Stimulated activated CD4-positive, alpha-beta T cell treated with anti-CD3 and anti-CD28 coated beads, TNF-alpha, amount 100 ng/mL, for 24 hours (primary cell): Measurements from ENCODE around the gene EML2.
A peak's percentile ranks its signal among the peaks of the same experiment; 100 is the strongest.
"Not testable (repeated sequence)": the region's sequence is repeated elsewhere in the genome, so short reads cannot be mapped to it uniquely, and the experiment has no call there.

Source experiments
- DNase-seq, 3 experiments: peaks; one replicate each; pipeline ENCODE4 v3.0.0-alpha.2; 2020; ENCODE audit warnings: low read depth in 3 of 3

Gene EML2

GRCh38 chr19:45638930-45639729 is at the start of gene EML2:
TSS of gene EML2 (minus strand) at chr19:45639397. CDS start at chr19:45639376, 21 bp downstream.
- peak in 2 of 3 experiments; percentile 31 to 61 for DNase-seq

DNA sequence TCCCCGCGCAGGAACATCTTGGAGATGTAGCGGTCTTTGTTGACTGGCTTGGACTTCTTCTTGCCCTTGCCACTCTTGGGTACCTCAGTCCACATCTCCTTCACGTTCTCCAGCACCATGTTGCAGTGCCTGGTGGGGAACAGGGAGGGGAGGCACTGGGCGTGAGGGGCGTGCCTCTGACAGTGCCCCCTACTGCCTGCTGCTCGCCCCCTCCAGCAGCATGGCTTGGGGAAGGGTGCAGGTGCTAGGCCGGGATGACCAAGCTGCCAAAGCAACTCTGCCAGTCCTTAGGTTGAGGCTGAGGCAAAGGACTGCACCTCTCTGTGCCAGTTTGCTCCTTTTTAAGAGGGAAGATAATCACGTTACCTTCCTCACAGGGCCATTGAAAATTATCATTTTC is 48.4 kb upstream of the EML2 start:
- no peak for DNase-seq

GRCh38 chr19:45685045-45685444 is 45.8 kb upstream of the EML2 start:
- not testable (repeated sequence) for DNase-seq

- DNase-seq = no peak
Observed at GRCh38 chr19:45682908-45683307, 43.7 kb upstream of the EML2 start.

- no peak for DNase-seq
Observed at GRCh38 chr19:45682117-45682516, 42.9 kb upstream of the EML2 start.

GRCh38 chr19:45681391-45682015 is 42.3 kb upstream of the EML2 start:
- DNase-seq = peak; percentile 63 to 83 (median 73)

DNA sequence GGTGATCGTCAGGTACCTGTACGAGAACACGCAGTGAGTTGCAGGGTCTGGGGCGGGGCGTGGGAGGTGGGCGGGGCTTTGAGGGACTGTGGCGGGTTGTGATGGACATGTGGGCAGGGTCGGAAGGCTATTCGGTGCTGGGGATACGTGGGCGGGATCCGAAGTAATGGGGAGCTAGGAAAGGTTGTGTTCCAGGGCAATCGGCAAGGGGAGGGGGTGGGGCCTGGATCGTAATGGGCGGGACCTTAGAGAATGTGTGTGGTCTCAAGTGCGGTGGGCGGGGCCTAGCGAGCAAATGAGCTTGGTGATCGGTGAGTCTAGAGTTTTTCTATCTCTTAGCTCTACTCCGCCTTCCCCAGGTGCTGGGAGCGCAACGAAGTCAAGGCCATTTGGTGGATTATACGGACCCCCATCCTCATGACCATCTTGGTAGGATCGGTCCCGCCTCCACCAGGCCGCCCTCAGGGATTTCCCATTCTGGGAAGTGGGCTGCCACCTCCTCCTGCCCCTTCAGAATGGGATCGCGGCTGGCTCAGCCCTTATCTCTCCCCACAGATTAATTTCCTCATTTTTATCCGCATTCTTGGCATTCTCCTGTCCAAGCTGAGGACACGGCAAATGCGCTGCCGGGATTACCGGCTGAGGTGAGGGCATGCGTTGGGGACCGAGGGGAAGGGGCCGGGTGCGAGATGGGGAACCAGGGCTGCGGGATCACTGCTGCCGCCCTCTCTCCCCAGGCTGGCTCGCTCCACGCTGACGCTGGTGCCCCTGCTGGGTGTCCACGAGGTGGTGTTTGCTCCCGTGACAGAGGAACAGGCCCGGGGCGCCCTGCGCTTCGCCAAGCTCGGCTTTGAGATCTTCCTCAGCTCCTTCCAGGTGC is 38.4 kb upstream of the EML2 start:
- DNase-seq = peak; percentile 60 to 91 (median 68)

DNA sequence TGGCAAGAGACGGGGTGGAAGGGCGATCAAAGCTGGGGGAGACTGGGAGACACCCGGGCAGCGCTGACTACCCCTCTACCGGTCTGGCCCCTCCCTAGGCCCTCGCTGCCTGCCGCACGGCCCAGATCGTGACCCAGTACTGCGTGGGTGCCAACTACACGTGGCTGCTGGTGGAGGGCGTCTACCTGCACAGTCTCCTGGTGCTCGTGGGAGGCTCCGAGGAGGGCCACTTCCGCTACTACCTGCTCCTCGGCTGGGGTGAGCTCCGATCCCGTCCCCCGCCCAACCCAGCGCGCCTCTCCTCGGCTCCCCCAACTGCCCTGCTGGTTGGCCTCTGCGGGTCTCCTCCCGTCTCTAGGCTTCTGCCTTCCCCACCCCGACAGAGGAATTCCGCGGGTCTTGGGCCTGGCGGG is 37.7 kb upstream of the EML2 start:
- DNase-seq = peak in 1 of 3 experiments; percentile 45

GRCh38 chr19:45674946-45675345 is 35.7 kb upstream of the EML2 start:
- DNase-seq = no peak

- DNase-seq = peak in 1 of 3 experiments; percentile 61
Observed at GRCh38 chr19:45670670-45671453, 31.7 kb upstream of the EML2 start.

GRCh38 chr19:45668342-45668871 is 29.2 kb upstream of the EML2 start:
- DNase-seq = peak in 1 of 3 experiments; percentile 34

GRCh38 chr19:45667620-45668341 is 28.6 kb upstream of the EML2 start, which contains the start of gene GIPR:
TSS of gene GIPR (plus strand) at chr19:45668221. CDS start at chr19:45669521, 1,300 bp downstream.
- DNase-seq = peak in 2 of 3 experiments; percentile 59 to 75

GRCh38 chr19:45664575-45664974 is 25.4 kb upstream of the EML2 start:
- DNase-seq = no peak

DNA sequence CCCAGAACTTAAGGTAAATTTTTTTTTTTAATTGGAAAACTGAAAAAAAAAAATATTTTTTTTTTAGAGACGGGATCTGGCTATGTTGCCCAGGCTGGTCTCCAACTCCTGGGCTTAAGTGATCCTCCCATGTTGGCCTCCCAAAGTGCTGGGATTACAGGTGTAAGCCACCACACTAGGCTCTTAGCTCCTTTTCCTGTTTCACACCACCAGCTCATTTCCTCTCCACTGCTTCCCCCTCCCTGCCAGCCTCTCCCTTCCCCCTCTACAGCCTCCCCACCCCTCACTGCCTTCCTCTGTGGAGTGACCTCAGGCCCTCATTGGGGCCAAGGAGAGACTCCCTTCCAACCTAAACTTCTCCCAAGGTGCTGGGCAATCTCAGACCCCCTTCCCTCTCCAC is 24.6 kb upstream of the EML2 start:
- no peak for DNase-seq

DNA sequence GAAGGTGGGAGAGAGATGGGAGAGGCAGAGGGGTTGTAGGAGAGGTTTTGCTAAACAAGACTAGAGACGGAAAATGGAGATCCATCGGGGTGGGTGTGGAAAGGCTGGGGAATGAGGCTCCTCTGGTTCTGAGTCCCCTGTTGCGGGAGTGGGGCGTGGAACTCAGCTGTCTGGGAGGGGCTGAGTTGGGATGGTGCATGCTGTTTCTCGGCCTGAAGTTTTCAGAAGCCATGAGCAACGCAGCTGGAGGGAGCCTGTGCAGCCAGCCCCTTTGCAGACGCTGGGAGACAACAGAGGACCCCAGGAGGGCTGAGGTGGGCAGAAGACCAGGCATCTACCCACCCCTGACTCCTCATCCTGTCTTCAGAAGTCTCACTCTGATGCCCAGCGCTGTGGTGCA is 21.4 kb upstream of the EML2 start:
- no peak for DNase-seq

- DNase-seq = no peak
Observed at GRCh38 chr19:45659096-45659729, 20.0 kb upstream of the EML2 start.

DNA sequence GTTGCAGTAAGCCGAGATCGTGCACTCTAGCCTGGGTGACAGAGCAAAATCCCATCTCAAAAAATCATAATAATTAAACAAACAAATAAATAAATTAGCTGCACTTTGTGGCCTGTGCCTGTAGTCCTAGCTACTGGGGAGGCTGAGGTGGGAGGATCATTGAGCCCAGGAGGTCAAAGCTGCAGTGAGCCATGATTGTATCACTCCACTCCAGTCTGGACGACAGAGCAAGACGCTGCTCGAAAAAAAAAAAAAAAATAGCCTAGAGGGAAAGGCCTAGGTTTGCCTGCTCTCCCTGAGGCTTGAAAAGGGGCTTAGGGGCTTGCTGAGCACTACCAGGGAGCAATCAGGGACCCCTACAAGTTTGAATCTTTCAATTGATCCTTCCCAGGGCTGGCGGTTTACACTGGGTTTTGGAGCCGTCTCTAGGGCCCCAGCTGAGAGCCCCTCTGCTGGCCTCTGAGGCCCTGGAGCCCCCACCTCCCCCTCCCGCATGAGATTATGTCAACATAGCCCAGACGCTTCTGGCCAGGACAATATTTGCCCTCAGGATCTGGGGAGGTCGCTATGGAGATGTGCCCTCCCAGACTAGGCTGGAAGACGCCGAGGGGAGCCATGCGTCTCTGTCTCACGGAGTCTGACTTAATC is 18.4 kb upstream of the EML2 start:
- DNase-seq = no peak

DNA sequence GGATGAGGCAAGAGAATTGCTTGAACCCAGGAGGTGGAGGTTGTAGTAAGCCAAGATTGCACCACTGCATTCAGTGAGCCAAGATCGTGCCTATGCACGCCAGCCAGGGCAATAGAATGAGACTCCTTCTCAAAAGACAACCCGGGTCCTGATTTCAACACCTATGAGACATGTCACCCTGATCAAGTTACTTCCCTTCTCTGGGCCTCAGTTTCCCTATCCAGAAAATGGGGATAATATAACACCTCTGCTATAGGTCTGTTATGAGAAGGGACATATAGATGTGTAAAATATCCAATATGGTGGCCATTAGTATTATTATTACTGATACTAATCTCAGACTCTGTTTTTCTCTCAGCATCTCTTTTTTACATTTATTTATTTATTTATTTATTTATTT is 15.9 kb upstream of the EML2 start:
- no peak for DNase-seq

DNA sequence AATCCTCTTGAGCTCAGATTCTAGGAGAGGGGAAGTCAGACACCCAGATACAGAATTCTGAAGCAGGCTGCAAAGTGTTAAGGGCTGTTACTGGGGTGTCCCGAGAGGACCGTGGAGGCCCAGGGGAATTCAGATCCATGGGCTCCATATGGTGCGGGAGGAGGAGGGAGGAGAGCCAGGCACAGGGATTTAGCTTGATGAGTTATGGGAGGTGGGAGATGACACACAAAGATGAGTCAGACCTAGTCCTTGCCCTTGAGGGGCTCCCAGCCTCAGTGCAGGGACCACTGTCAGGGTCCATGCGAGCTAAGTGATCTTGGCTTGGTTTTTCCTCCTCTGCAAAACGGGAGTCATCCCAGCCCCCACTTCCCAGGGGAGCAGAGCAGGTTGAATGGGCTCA is 14.4 kb upstream of the EML2 start:
- DNase-seq = no peak
